ENCODE data around the gene ASRGL1. TPM values are rescaled to one million over a fixed set of nuclear protein-coding genes. Genes with fewer than 3 reads are reported as not detected.
"Not testable (repeated sequence)": the region's sequence is repeated elsewhere in the genome, so short reads cannot be mapped to it uniquely, and the experiment has no call there.

ASRGL1 gene
- 27.4 and 40.3 TPM in 2 replicates for total RNA-seq

GRCh38 chr11:62337303-62338181 lies at the start of gene ASRGL1:
Gene ASRGL1 (plus strand): TSS chr11:62337448. CDS start chr11:62337978, 530 bp downstream.
- peak; percentile 83 for DNase-seq

DNA sequence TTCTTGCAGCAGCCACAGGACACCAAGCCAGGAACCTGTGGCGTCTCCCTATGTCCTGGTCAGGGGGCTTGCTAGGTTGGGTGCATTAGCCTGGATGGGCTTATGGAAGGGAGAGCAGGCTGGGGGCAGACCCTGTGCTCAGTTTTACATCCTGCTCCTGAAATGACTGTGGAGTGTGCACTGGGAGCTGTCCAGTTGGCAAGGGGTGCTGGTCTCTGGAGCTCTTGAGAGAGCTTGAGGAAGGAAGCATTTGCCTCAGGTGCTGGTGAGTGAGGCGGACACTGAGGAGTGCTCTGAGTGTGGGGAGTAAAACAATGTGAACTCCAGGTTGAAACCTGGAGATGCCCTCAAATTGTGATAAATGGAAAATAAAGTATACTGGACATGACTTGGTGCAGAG lies 41.7 kb upstream of the ASRGL1 start:
- DNase-seq, result peak; percentile 62

- no peak for DNase-seq
Observed at GRCh38 chr11:62298975-62299374, 38.3 kb upstream of the ASRGL1 start, which contains the start of gene SCGB1D4. Gene SCGB1D4 (minus strand): TSS chr11:62299075. CDS start chr11:62299010, 65 bp downstream.

- DNase-seq, result no peak
Observed at GRCh38 chr11:62306227-62306626, 31.0 kb upstream of the ASRGL1 start.

DNA sequence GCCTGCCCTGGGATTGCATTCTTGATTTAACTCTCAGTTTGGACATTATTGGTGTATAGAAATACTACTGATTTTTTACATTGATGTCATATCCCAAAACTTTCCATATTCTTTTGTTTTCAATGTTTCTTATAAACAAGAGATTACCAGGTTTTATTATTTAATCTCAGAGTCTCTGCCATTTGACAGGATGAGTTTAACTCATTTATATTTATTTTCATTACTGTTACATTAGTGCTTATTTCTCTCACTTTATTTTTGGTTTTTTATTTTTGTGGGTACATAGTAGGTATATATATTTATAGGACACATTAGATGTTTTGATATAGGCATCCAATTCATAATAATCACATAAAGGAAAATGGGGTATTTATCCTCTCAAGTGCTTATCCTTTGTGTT lies 29.3 kb upstream of the ASRGL1 start:
- no peak for DNase-seq

- no peak for DNase-seq
Observed at GRCh38 chr11:62309991-62310390, 27.3 kb upstream of the ASRGL1 start.

GRCh38 chr11:62315431-62315830 lies 21.8 kb upstream of the ASRGL1 start:
- DNase-seq, result no peak

- no peak for DNase-seq
Observed at GRCh38 chr11:62322524-62322923, 14.7 kb upstream of the ASRGL1 start.

GRCh38 chr11:62324731-62325556 lies 12.3 kb upstream of the ASRGL1 start:
- DNase-seq, result peak; percentile 78

- not testable (repeated sequence) for DNase-seq
Observed at GRCh38 chr11:62325781-62326180, 11.5 kb upstream of the ASRGL1 start.

GRCh38 chr11:62326719-62327118 lies 10.5 kb upstream of the ASRGL1 start:
- not testable (repeated sequence) for DNase-seq

DNA sequence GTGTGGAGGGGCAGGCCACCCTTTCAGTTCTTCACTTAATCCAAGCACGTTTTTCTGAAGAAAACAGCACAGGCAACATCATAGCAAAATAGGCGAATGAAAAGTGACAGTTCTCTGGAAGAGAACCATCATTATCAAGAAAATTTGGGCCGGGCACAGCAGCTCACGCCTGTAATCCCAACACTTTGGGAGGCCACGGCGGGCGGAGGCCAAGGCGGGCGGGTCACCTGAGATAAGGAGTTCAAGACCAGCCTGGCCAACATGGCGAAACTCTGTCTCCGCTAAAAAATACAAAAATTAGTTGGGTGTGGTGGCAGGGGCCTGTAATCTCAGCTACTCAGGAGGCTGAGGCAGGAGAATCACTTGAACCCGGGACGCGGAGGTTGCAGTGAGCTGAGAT lies 9.7 kb upstream of the ASRGL1 start:
- DNase-seq, result not testable (repeated sequence)

DNA sequence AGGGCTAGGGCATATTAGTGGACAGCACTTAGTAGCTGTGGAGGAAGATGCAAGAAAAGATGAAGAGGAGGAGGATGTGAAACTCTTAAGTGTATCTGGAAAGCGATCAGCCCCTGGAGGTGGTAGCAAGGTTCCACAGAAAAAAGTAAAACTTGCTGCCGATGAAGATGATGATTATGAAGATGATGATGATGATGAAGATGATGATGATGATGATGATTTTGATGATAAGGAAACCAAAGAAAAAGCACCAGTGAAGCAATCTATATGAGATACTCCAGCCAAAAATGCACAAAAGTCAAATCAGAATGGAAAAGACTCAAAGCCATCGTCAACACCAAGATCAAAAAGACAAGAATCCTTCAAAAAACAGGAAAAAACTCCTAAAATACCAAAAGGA lies 6.0 kb upstream of the ASRGL1 start:
- DNase-seq, result not testable (repeated sequence)

GRCh38 chr11:62333768-62334167 lies 3.5 kb upstream of the ASRGL1 start:
- no peak for DNase-seq

DNA sequence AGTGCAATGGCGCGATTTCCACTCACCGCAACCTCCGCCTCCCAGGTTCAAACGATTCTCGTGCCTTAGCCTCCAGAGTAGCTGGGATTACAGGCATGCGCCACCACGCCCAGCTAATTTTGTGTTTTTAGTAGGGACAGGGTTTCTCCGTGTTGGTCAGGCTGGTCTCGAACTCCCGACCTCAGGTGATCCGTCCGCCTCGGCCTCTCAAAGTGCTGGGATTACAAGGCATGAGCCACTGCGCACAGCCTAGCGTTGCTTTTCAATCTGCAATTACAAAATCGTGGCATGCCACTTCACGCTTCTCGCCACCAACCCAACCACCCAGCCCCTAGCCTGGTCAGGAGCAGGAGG lies 322 bp upstream of the ASRGL1 start:
- DNase-seq, result not testable (repeated sequence)

GRCh38 chr11:62338218-62338617 lies 970 bp downstream of the ASRGL1 start:
- DNase-seq, result no peak

- peak; percentile 81 for DNase-seq
Observed at GRCh38 chr11:62340269-62340901, 3.1 kb downstream of the ASRGL1 start.

GRCh38 chr11:62341588-62341987 lies 4.3 kb downstream of the ASRGL1 start:
- no peak for DNase-seq

- DNase-seq, result not testable (repeated sequence)
Observed at GRCh38 chr11:62343646-62344190, 6.5 kb downstream of the ASRGL1 start.

GRCh38 chr11:62344210-62344609 lies 7.0 kb downstream of the ASRGL1 start:
- no peak for DNase-seq

DNA sequence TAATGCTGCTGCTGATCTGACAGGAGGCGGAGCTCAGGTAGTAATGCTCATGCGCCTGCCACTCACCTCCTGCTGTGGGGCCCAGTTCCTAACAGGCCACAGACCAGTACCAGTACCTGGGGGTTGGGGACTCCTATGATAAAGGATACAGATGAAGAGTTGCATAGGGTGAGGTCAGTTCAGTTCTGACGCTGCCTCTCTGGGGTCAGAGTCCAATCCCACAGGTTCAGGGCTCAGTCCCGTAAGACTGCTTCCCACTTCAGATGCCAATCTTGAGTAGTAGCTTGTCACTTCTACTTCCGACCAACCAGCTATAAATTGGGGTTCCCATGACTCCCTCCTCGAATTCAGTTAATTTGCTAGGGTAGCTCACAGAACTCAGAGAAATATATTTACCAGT lies 8.6 kb downstream of the ASRGL1 start:
- no peak for DNase-seq

All from dermis blood vessel endothelial cell (primary cell).